Ureter (tissue), 1 donor: ENCODE results near the gene ZSWIM3. TPM values are rescaled to one million over a fixed set of nuclear protein-coding genes. Genes with fewer than 3 reads are reported as not detected.
"Not testable (repeated sequence)": the region's sequence is repeated elsewhere in the genome, so short reads cannot be mapped to it uniquely, and the experiment has no call there.

Source experiments
- DNase-seq: peaks from one replicate; pipeline ENCODE4 v3.0.0-alpha.2; 2020; ENCODE audit warnings: low spot score
- total RNA-seq: library from RNA; stranded (reverse); gene quantifications from one replicate; pipeline ENCODE4 v1.2.4, GENCODE V29; 2023
- donor health status: DM: yes; HTN: yes; CAD: no.

Gene ZSWIM3
- total RNA-seq, 1 donor from 2014 or later: 4.1 TPM

DNA sequence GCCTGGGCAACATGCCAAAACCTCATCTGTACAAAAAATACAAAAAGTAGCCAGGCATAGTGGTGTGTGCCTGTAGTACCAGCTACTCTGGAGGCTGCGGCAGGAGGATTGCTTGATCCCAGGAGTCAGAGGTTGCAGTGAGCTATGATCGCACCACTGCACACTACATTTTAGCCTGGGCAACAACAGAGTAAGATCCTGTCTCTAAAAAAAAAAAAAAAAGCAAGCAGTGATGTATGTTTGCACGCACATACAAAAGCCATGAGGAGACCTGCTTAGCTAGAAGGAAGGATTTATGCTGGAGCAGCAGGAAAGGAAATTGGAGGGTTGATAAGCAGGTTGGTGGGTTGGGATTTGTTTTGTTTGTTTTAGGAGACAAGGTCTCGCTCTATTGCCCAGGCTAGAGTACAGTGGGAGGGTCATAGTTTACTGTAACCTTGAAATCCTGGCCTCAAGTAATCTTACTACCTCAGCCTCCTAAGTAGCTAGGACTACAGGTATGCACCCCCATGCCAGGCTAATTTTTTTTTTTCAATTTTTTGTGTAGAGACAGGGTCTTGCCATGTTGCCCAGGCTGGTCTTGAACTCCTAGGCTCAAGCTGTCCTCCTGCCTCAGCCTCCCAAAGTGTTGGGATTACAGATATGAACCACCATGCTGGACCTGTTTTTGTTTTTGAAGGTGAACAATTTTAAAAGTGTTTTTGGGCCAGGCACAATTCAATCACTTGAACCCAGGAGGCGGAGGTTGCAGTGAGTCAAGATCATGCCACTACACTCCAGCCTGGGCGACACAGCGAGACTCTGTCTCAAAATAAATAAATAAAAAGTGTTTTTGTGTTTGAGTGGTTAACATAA is 4.0 kb downstream of the ZSWIM3 start:
- DNase-seq: no peak

- DNase-seq: no peak
Observed at GRCh38 chr20:45863543-45864470, 6.4 kb downstream of the ZSWIM3 start.

DNA sequence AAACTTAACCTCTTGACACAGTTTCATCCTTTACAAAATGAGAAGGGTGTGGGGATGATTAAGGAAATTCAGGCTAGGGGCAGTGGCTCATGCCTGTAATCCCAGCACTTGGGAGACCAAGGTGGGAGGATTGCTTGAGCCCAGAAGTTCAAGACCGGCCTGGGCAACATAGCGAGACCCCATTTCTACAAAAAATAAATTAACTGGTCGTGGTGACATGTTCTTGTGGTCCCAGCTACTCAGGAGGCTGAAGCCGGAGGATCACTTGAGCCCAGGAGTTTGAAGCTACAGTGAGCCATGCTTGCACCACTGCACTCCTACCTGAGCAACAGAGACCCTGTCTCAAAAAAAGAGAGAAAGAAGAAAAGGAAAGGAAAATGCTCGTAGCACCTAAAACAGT is 9.0 kb downstream of the ZSWIM3 start:
- DNase-seq: no peak

DNA sequence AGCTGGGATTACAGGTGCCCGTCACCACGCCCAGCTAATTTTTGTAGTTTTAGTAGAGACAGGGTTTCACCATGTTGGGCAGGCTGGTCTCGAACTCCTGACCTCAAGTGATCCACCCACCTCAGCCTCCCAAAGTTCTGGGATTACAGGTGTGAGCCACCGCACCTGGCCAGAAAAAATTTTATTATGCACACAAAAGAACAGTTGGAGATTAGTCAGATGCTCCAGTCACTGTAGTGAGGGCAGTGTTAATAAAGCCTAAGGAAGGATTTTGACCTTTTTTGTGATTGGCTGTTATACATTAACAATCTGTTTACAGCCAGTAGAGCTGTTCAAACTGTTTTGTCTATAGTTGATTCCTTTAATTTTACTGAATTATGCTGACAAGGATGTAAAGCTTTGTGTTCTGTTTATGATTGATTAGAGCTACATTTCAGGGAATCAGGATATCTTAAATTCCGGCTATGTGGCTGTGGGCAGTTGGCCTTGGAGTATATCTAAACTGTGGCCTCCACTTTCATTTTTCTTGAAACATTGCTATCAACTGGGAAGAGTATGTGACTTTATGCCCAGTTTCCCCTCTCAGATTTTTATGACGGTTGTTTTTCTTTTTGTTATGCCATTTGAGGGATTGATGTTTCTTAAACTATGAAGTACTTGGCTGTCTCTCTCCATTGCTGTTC is 9.9 kb downstream of the ZSWIM3 start:
- DNase-seq: no peak

- no peak for DNase-seq
Observed at GRCh38 chr20:45867819-45868176, 10.4 kb downstream of the ZSWIM3 start.

DNA sequence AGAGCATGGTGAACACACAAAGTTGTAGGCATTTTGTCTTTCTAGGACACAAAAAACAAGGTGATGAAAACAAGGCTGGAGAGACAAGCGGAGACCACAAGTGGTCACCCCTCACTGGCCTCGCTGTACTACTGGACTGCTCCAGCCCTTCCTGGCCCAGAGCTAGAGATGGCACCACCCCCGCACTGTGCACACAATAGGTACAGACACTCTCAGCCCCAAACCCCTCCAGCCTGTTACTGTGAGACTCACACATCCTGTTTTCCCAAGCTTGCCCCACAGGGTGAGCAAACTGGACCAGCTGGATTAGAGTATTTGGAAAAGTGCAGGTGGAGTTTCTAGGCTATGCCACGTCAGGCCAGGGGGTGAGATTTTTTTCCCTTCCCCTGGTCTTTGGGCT is 15.2 kb downstream of the ZSWIM3 start:
- no peak for DNase-seq

- DNase-seq: no peak
Observed at GRCh38 chr20:45873409-45874103, 16.1 kb downstream of the ZSWIM3 start.

- DNase-seq: not testable (repeated sequence)
Observed at GRCh38 chr20:45874104-45874481, 16.7 kb downstream of the ZSWIM3 start.

DNA sequence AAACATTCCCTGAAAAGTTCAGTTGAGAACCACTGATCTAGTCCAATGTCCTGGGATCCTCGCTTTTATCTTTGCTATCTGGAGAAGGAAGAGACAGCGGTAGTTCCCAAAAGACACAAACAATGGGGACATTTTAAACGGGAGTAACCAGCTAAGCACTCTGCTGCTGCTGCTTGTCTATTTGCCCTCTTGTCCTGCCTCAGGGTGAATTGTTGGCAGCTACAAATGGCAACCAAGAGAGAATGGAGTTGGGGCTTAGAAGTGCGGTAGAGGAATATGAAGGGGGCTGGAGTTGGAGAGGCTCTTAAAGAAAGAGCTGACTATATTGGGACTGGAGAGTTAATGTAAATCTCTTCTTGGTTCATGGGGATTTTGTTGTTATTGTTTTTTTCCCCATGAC is 17.2 kb downstream of the ZSWIM3 start:
- DNase-seq: no peak

- no peak for DNase-seq
Observed at GRCh38 chr20:45878076-45878761, 20.8 kb downstream of the ZSWIM3 start.

DNA sequence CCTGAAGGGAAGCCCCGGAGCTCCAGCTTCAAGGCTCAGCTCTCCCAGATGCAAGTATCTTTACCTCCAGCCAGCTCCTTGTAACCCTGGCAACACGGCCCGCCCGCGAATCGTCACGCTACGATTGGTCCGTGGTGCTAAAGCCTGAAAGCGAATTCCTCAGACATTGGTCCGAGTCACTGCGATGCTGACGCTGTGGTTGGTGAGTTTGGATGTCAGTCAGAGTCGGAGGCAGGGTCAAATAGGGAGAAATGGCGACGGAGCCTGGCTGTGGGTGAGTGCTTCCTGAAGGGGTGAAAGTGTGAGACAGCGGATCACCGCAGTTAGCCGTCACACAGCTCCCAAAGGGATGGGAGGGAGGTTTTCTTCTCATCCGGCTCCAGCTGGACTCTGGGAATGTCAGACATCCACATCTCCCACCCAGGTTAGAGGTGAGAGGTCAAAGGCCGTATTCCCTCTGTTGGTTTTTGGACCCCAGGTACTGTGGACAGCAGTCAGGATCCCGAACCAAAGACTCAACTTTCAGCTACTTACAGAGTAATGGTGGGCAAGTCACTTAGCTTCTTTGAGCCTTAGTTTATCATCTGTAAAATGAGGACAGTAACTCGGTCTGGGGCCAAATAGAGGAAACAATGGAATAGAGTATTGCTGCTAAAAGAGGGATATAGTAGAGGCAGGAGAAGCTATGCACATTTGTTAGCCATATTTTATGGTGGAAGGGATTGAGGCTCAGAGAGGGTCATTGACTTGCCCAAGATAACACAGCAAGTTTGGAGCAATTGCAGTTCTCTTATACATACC is 23.8 kb downstream of the ZSWIM3 start, which contains the start of gene ZSWIM1:
Gene ZSWIM1 (plus strand): TSS at position 240 of the 801 bp plus-strand sequence. CDS start 1,366 bp downstream, outside the sequence.
- DNase-seq: peak; percentile 99

DNA sequence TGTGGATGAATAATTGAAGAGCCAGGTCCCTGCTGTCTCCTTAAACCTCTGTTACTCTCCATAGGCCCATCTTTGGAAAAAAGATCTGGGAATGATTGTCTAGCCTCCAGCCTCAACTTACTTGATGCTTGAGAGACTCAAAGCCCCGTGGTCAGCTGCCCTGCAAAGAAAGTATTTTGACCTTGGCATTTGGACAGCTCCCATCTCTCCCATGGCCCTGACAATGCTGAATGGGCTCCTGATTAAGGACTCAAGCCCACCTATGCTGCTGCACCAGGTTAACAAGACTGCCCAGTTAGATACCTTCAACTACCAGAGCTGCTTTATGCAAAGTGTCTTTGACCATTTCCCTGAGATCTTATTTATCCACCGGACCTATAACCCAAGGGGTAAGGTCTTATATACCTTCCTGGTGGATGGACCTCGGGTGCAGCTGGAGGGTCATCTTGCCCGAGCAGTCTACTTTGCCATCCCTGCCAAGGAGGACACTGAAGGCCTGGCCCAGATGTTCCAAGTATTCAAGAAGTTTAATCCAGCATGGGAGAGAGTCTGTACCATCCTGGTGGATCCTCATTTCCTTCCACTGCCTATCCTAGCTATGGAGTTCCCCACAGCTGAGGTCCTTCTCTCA is 25.2 kb downstream of the ZSWIM3 start:
- no peak for DNase-seq

- no peak for DNase-seq
Observed at GRCh38 chr20:45883100-45883469, 25.7 kb downstream of the ZSWIM3 start.

- no peak for DNase-seq
Observed at GRCh38 chr20:45886590-45887345, 29.4 kb downstream of the ZSWIM3 start.

- no peak for DNase-seq
Observed at GRCh38 chr20:45887346-45887715, 29.9 kb downstream of the ZSWIM3 start, which contains the start of gene SPATA25. SPATA25 (minus strand) TSS chr20:45887622; CDS start chr20:45887590, 32 bp downstream.

GRCh38 chr20:45888681-45889080 is 31.3 kb downstream of the ZSWIM3 start:
- no peak for DNase-seq

DNA sequence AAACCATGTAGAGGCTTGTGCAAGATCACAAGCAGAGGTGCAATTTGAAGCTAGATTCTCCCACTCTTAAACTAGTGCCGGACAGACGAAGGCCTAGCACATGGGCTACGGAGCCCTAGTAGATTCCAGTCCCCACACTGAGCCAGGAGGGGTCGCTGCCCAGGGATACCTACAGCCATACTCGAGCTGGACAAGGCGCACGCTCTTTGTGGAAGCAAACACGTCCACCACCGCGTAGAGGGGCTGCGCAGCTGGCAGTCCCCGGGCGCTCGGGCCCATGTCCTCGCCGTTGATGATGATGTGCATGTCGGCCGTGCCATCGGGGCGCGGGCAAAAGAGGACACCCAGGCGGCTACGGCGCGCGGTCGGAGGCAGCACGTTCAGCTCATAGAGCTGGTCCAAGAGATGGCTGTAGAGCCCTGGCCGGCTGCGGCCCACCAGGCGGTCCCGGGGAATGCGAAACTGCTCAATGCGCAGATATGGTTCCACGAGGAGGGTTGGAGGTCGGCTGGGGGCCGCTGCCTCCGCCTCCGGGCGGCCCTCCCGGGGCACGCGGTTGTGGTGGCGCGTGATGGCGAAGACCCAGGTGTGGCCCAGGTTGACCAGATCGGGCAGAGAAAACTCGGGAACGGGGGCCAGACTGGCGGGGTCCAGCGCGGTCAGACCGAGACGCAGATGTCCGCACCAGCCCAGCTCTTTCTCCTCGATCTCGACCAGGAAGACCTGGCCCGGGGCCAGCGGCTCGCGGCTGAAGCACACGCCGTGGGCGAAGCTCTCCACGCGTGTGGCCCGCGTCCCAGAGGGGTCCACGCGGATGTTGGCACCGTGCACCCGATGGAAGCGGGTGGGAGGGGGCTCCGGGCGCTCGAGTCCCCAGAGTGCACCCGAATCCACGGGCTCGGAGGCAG is 32.9 kb downstream of the ZSWIM3 start:
- DNase-seq: peak; percentile 86
